Hepatocyte (in vitro differentiated cells): ENCODE results near the gene OR51I2.

Experiments used
- EZH2 ChIP-seq: fragments of 200-600 bp; sonication (generic); IDR thresholded peaks from 2 replicates; pipeline ENCODE4 v1.6.1; 2016; ENCODE audit warnings: antibody characterized with exemption, mild to moderate bottlenecking, borderline replicate concordance
- TF ChIP-seq, protein P1 (sequence below): fragments of 200-600 bp; sonication (generic); IDR thresholded peaks from 2 replicates; pipeline ENCODE4 v1.5.1; 2016; ENCODE audit warnings: antibody characterized with exemption, mild to moderate bottlenecking; ENCODE audit not compliant: poor library complexity

GRCh38 chr11:5488385-5488784 is 39.3 kb downstream of the OR51I2 start, which contains the start of gene OR52D1:
- TF ChIP-seq, protein P1, sequence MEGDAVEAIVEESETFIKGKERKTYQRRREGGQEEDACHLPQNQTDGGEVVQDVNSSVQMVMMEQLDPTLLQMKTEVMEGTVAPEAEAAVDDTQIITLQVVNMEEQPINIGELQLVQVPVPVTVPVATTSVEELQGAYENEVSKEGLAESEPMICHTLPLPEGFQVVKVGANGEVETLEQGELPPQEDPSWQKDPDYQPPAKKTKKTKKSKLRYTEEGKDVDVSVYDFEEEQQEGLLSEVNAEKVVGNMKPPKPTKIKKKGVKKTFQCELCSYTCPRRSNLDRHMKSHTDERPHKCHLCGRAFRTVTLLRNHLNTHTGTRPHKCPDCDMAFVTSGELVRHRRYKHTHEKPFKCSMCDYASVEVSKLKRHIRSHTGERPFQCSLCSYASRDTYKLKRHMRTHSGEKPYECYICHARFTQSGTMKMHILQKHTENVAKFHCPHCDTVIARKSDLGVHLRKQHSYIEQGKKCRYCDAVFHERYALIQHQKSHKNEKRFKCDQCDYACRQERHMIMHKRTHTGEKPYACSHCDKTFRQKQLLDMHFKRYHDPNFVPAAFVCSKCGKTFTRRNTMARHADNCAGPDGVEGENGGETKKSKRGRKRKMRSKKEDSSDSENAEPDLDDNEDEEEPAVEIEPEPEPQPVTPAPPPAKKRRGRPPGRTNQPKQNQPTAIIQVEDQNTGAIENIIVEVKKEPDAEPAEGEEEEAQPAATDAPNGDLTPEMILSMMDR, result no peak
- no peak for TF ChIP-seq EZH2
